Smooth muscle cell (in vitro differentiated cells): Measurements from ENCODE around the gene SNTB2. TPM values are rescaled to one million over a fixed set of nuclear protein-coding genes. Genes with fewer than 3 reads are reported as not detected.

ENCODE experiments used
- DNase-seq: peaks from one replicate; lab custom pipeline; 2025; ENCODE audit not compliant: unreplicated experiment; lab: John Stamatoyannopoulos, UW
- H2AFZ ChIP-seq: fragments of 200-600 bp; sonication (generic); 2 replicates; pipeline ENCODE4 v1.6.0; 2016; ENCODE audit warnings: antibody characterized with exemption, low read depth, mild to moderate bottlenecking
- H3F3A ChIP-seq: fragments of 200-600 bp; sonication (generic); 2 replicates; pipeline ENCODE4 v1.6.0; 2017; ENCODE audit warnings: antibody characterized with exemption, low read depth
- H3K27ac ChIP-seq: fragments of 200-600 bp; sonication (generic); 2 replicates; pipeline ENCODE4 v1.5.1; 2016; ENCODE audit warnings: low read depth, mild to moderate bottlenecking
- H3K27me3 ChIP-seq: fragments of 200-600 bp; sonication (generic); 2 replicates; pipeline ENCODE4 v1.6.1; 2016; ENCODE audit warnings: low read depth, mild to moderate bottlenecking
- H3K36me3 ChIP-seq: fragments of 200-600 bp; sonication (generic); 2 replicates; pipeline ENCODE4 v1.5.1; 2016; ENCODE audit warnings: low read depth
- H3K4me1 ChIP-seq: fragments of 200-600 bp; sonication (generic); 2 replicates; pipeline ENCODE4 v1.5.1; 2016; ENCODE audit warnings: low read depth
- H3K4me2 ChIP-seq: fragments of 200-600 bp; sonication (generic); 2 replicates; pipeline ENCODE4 v1.6.0; 2016; ENCODE audit warnings: mild to moderate bottlenecking
- H3K4me3 ChIP-seq: fragments of 200-600 bp; sonication (generic); 2 replicates; pipeline ENCODE4 v1.5.1; 2016; ENCODE audit warnings: mild to moderate bottlenecking
- H3K79me2 ChIP-seq: fragments of 200-600 bp; sonication (generic); 2 replicates; pipeline ENCODE4 v1.6.0; 2016; ENCODE audit warnings: low read depth, mild to moderate bottlenecking
- H3K9ac ChIP-seq: fragments of 200-600 bp; sonication (generic); 2 replicates; pipeline ENCODE4 v1.6.0; 2016; ENCODE audit warnings: low read depth
- H3K9me3 ChIP-seq: fragments of 200-600 bp; sonication (generic); replicated peaks from 2 replicates; pipeline ENCODE4 v1.5.1; 2016; ENCODE audit warnings: low read depth
- H4K20me1 ChIP-seq: fragments of 200-600 bp; sonication (generic); 2 replicates; pipeline ENCODE4 v1.6.0; 2016; ENCODE audit warnings: low read depth
- CTCF ChIP-seq: fragments of 200-600 bp; sonication (generic); IDR thresholded peaks from 2 replicates; pipeline ENCODE4 v1.5.1; 2017; ENCODE audit warnings: borderline replicate concordance, mild to moderate bottlenecking, antibody characterized with exemption; ENCODE audit not compliant: insufficient read depth, poor library complexity, severe bottlenecking
- WGBS: methylation state at CpG from one replicate; pipeline ENCODE4 v1.1.7; 2016; ENCODE audit warnings: low lambda C conversion rate; 5-methylcytosine and 5-hydroxymethylcytosine counted together
- polyA plus RNA-seq: library from polyadenylated mRNA; unstranded; fragments of >200 nt; fragmentation: Nextera tagmentation; extraction: Ambion mirVana; gene quantifications from 2 replicates; pipeline ENCODE4 v1.2.1, GENCODE V29; 2016
- total RNA-seq: library from RNA; depleted of rRNA; stranded (reverse); fragments of >200 nt; gene quantifications from 2 replicates; pipeline ENCODE4 v1.2.3, GENCODE V29; 2014

Gene SNTB2
- total and polyA plus RNA-seq, 2 experiments from 2014 or later: 17.1 to 25.9 TPM

- Histone ChIP-seq H3K4me2 (no peak overlapping the region), H3K4me3 (no peak overlapping the region), H3K4me1 (peaks cover 2% of the 10 kb centered on the region), H3F3A (peaks cover 7% of the 10 kb centered on the region), H3K27ac (no peak overlapping the region), H3K9me3 (no peaks in the 10 kb centered on the region), H4K20me1 (peaks cover 5% of the 10 kb centered on the region), H2AFZ (no peak overlapping the region), H3K36me3 (no peaks in the 10 kb centered on the region), H3K9ac (no peak overlapping the region), H3K27me3 (no peaks in the 10 kb centered on the region), H3K79me2 (peaks cover 9% of the 10 kb centered on the region)
- DNase-seq: no peak
- TF ChIP-seq CTCF: no peak
- 61% methylated on average over 1 of the region's 1 CpG for WGBS
Observed at GRCh38 chr16:69307091-69307490, 120.1 kb downstream of the SNTB2 start.

GRCh38 chr16:69307856-69308255 lies 120.9 kb downstream of the SNTB2 start:
- Histone ChIP-seq H3K4me1 (peaks cover 8% of the 10 kb centered on the region), H3K79me2 (peaks cover 16% of the 10 kb centered on the region), H3F3A (peaks cover 7% of the 10 kb centered on the region), H3K9ac (no peak overlapping the region), H3K27me3 (no peaks in the 10 kb centered on the region), H4K20me1 (peaks cover 13% of the 10 kb centered on the region), H3K36me3 (no peaks in the 10 kb centered on the region), H3K4me2 (no peak overlapping the region), H3K4me3 (no peak overlapping the region), H3K27ac (no peak overlapping the region), H3K9me3 (no peaks in the 10 kb centered on the region), H2AFZ (no peak overlapping the region)
- TF ChIP-seq CTCF: no peak
- no peak for DNase-seq
- WGBS: 93% methylated on average over 2 of the region's 2 CpGs

- no peak overlapping the region for H2AFZ ChIP-seq
- H3K27ac ChIP-seq: no peak overlapping the region
- peaks cover 31% of the 10 kb centered on the region for H3K79me2 ChIP-seq
- peaks cover 25% of the 10 kb centered on the region for H4K20me1 ChIP-seq
- no peaks in the 10 kb centered on the region for H3K27me3 ChIP-seq
- TF ChIP-seq CTCF: no peak
- no peak overlapping the region for H3K4me2 ChIP-seq
- no peak for DNase-seq
- WGBS: 93% methylated on average over 12 of the region's 12 CpGs
- H3K9ac ChIP-seq: no peak overlapping the region
- H3K4me1 ChIP-seq: peaks cover 8% of the 10 kb centered on the region
- H3F3A ChIP-seq: peaks cover 7% of the 10 kb centered on the region
- H3K4me3 ChIP-seq: no peak overlapping the region
- no peaks in the 10 kb centered on the region for H3K36me3 ChIP-seq
- H3K9me3 ChIP-seq: no peaks in the 10 kb centered on the region
Observed at GRCh38 chr16:69309316-69309715, 122.4 kb downstream of the SNTB2 start.
